Fibroblast of mammary gland (primary cell): Measurements from ENCODE around the gene CHST12.

Source experiments
- DNase-seq: peaks from one replicate; pipeline ENCODE4 v3.0.0-alpha.2; 2010; ENCODE audit warnings: low read depth
- H3K4me3 ChIP-seq: 2 replicates; pipeline ENCODE4 v1.5.1; 2011; ENCODE audit warnings: low read depth, mild to moderate bottlenecking, low read length, moderate library complexity; ENCODE audit not compliant: control insufficient read depth
- CTCF ChIP-seq: conservative IDR thresholded peaks from 2 replicates; pipeline ENCODE4 v1.5.1; 2011; ENCODE audit warnings: low read depth, low read length, inconsistent platforms; ENCODE audit not compliant: control insufficient read depth, insufficient read depth

Gene CHST12

GRCh38 chr7:2371329-2371728 lies 32.1 kb upstream of the CHST12 start:
- DNase-seq = no peak
- TF ChIP-seq CTCF = no peak
- no peak overlapping the region for H3K4me3 ChIP-seq

GRCh38 chr7:2372724-2373123 lies 30.7 kb upstream of the CHST12 start:
- H3K4me3 ChIP-seq = no peak overlapping the region
- DNase-seq = no peak
- TF ChIP-seq CTCF = no peak

- no peak for TF ChIP-seq CTCF
- DNase-seq = no peak
- no peak overlapping the region for H3K4me3 ChIP-seq
Observed at GRCh38 chr7:2373124-2373556, 30.3 kb upstream of the CHST12 start.

- no peak overlapping the region for H3K4me3 ChIP-seq
- TF ChIP-seq CTCF = no peak
- DNase-seq = no peak
Observed at GRCh38 chr7:2373646-2374045, 29.8 kb upstream of the CHST12 start.

GRCh38 chr7:2374401-2374800 lies 29.0 kb upstream of the CHST12 start:
- no peak for DNase-seq

GRCh38 chr7:2374830-2375728 lies 28.3 kb upstream of the CHST12 start:
- no peak for DNase-seq
- no peak for TF ChIP-seq CTCF
- H3K4me3 ChIP-seq = no peak overlapping the region

More at GRCh38 chr7:2374401-2374800, 29.0 kb upstream of the CHST12 start:
- TF ChIP-seq CTCF = no peak
- no peak overlapping the region for H3K4me3 ChIP-seq
